AG10803 (cell line): ENCODE measurements around the gene LAMA3.

Experiments used
- DNase-seq: peaks from one replicate; pipeline ENCODE4 v3.0.0; 2010; ENCODE audit warnings: low read depth
- H3K4me3 ChIP-seq: 2 replicates; pipeline ENCODE4 v1.5.1; 2011; ENCODE audit warnings: mild to moderate bottlenecking, low read length, control low read depth
- CTCF ChIP-seq: conservative IDR thresholded peaks from 2 replicates; pipeline ENCODE4 v1.5.1; 2011; ENCODE audit warnings: mild to moderate bottlenecking, low read length, control low read depth, inconsistent platforms

Gene LAMA3

GRCh38 chr18:23645568-23646175 is 43.6 kb upstream of the LAMA3 start:
- H3K4me3 ChIP-seq, result no peak overlapping the region
- DNase-seq, result no peak
- TF ChIP-seq CTCF, result no peak

- H3K4me3 ChIP-seq, result no peak overlapping the region
- DNase-seq, result no peak
- no peak for TF ChIP-seq CTCF
Measured at GRCh38 chr18:23646282-23646681, 43.0 kb upstream of the LAMA3 start.

GRCh38 chr18:23648456-23648855 is 40.8 kb upstream of the LAMA3 start:
- no peak for DNase-seq
- H3K4me3 ChIP-seq, result no peak overlapping the region
- no peak for TF ChIP-seq CTCF

GRCh38 chr18:23648940-23649607 is 40.2 kb upstream of the LAMA3 start:
- H3K4me3 ChIP-seq, result no peak overlapping the region
- no peak for DNase-seq
- no peak for TF ChIP-seq CTCF

- peak; percentile 93 for DNase-seq
- no peak overlapping the region for H3K4me3 ChIP-seq
- no peak for TF ChIP-seq CTCF
Measured at GRCh38 chr18:23650968-23651927, 38.0 kb upstream of the LAMA3 start.

GRCh38 chr18:23652232-23652631 is 37.0 kb upstream of the LAMA3 start:
- no peak for TF ChIP-seq CTCF
- DNase-seq, result no peak
- H3K4me3 ChIP-seq, result no peak overlapping the region
